Measurements from ENCODE around the gene PLEKHG1.

Gene PLEKHG1

DNA sequence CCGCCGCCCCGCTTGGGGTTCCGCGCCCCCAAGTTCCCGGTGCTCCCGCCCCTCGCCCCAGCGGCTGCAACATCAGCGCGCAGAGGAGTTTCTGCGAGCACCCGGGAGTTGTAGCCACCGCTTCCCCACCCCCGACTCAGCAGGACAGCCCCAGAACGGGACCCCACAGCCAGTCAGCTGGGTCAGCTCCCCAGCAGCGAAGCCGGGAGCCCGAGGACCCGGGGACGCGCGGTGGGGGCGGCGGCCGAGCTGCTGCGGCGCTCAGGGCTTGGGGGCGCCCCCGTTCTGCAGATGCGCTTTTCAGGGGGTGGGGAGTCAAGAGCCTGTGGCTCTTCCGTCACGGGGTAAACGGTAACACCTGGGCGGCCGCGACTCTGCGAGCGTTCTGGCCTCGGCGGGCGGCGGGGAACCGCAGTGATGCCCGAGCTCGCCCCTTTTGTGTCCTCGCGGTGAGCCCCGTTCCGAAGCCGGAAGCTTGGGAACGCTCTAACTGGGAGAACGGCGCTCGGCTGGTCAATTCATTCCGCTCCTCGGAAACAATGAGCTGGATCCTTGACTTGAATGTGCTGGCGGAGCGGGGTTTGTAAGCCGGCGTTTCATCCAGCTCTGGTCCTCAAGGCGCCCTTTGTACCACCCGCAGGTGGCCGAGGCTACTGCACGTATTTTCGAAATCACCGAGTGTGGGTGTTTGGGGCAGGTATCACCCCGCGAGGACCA is 774 bp downstream of the PLEKHG1 start:
- ChIA-PET POLR2A (interaction anchor here (0.6 to 1.3 kb wide), 8 partner anchors 9 to 641 kb away, joined by 3 to 10 read pairs (median 3); no protein-coding TSS in a partner anchor), CTCF (interaction anchor here (0.6 to 1.4 kb wide), 12 partner anchors 8 to 1024 kb away, joined by 3 to 8 read pairs (median 4); no protein-coding TSS in a partner anchor)
- TF ChIP-seq FOXA1 (IDR thresholded peaks at IDR 0.05) (no peak), HDGF (IDR thresholded peaks at IDR 0.05; ENCODE audit: borderline replicate concordance) (no peak), FOXM1 (IDR thresholded peaks at IDR 0.05; ENCODE audit: borderline replicate concordance) (no peak), SUZ12 (IDR thresholded peaks at IDR 0.05) (no peak), ZNF384 (IDR thresholded peaks at IDR 0.05) (no peak), CTBP1 (IDR thresholded peaks at IDR 0.05; ENCODE audit: borderline replicate concordance) (no peak), L3MBTL2 (conservative IDR thresholded peaks at IDR 0.05) (no peak), TARDBP (IDR thresholded peaks at IDR 0.05) (no peak), BHLHE40 (IDR thresholded peaks at IDR 0.05; ENCODE audit: borderline replicate concordance) (no peak), LEF1 (IDR thresholded peaks at IDR 0.05; ENCODE audit: borderline replicate concordance) (no peak), NFRKB (IDR thresholded peaks at IDR 0.05) (no peak), SP1 (IDR thresholded peaks at IDR 0.05) (no peak), ELF4 (IDR thresholded peaks at IDR 0.05) (no peak), FOXK2 (IDR thresholded peaks at IDR 0.05) (no peak), ARNT (IDR thresholded peaks at IDR 0.05) (no peak)
- TF ChIP-seq, protein P1, sequence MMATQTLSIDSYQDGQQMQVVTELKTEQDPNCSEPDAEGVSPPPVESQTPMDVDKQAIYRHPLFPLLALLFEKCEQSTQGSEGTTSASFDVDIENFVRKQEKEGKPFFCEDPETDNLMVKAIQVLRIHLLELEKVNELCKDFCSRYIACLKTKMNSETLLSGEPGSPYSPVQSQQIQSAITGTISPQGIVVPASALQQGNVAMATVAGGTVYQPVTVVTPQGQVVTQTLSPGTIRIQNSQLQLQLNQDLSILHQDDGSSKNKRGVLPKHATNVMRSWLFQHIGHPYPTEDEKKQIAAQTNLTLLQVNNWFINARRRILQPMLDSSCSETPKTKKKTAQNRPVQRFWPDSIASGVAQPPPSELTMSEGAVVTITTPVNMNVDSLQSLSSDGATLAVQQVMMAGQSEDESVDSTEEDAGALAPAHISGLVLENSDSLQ (IDR thresholded peaks at IDR 0.05): no peak
- DNase-seq (ENCODE audit: extremely low spot score): peak; percentile 90

DNA sequence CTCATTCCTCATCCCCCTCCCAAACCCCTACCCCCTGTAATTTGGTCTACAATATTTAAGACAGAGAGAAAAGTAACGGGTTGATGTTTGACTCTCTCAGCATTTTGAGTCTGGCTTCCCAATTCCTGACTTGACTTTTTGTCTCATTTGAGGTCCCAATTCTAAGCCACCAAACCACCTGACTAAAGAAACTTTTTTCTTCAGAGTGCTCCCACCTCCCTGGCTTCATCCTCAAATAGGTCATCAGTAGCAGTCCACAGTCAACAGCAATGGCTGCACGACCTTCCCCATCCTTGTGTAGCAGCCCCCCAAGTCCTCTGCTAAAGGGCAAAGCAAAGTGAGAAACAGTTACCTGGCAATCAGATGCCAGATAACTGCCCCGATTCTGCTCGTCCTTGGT is 1.8 kb downstream of the PLEKHG1 start:
- CTCF ChIA-PET: interaction anchor here (0.8 to 1.2 kb wide), 2 partner anchors 94 to 207 kb away, joined by 3 to 4 read pairs; no protein-coding TSS in a partner anchor
- TF ChIP-seq, protein P1 (IDR thresholded peaks at IDR 0.05): no peak
- TF ChIP-seq ZNF384 (IDR thresholded peaks at IDR 0.05): no peak
- TF ChIP-seq LEF1 (IDR thresholded peaks at IDR 0.05; ENCODE audit: borderline replicate concordance): no peak
- TF ChIP-seq FOXA1 (IDR thresholded peaks at IDR 0.05): no peak
- TF ChIP-seq FOXM1 (IDR thresholded peaks at IDR 0.05; ENCODE audit: borderline replicate concordance): no peak
- no peak for TF ChIP-seq HDGF (IDR thresholded peaks at IDR 0.05; ENCODE audit: borderline replicate concordance)
- no peak for TF ChIP-seq ELF4 (IDR thresholded peaks at IDR 0.05)
- TF ChIP-seq CTBP1 (IDR thresholded peaks at IDR 0.05; ENCODE audit: borderline replicate concordance): no peak
- TF ChIP-seq FOXK2 (IDR thresholded peaks at IDR 0.05): no peak
- TF ChIP-seq TARDBP (IDR thresholded peaks at IDR 0.05): no peak
- TF ChIP-seq SUZ12 (IDR thresholded peaks at IDR 0.05): no peak
- TF ChIP-seq L3MBTL2 (conservative IDR thresholded peaks at IDR 0.05): no peak
- TF ChIP-seq ARNT (IDR thresholded peaks at IDR 0.05): no peak
- no peak for DNase-seq (ENCODE audit: extremely low spot score)
- POLR2A ChIA-PET: interaction anchor here (1.1 kb wide), 1 partner anchor 52 kb away, joined by 3 read pairs; no protein-coding TSS in a partner anchor

DNA sequence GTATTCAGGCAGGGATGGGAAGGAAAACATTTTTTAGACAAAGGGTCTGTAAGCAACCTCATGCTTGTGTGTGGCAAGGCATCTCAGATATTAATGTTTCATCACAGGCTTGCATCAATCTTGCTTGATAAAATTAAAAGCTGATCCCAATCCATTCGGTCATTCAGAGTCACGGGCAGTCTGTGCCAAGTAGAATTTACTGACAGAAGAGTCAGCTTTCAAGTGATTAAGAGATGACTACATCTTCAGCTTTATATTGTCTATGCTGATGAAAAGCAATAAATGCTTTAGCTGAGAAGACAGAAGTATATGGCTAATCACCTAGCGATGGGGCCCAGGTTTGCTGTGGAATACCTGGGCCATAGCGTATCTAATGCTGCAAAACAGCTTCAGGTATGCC is 3.5 kb downstream of the PLEKHG1 start:
- TF ChIP-seq L3MBTL2 (conservative IDR thresholded peaks at IDR 0.05) (no peak), FOXK2 (IDR thresholded peaks at IDR 0.05) (no peak), ZNF384 (IDR thresholded peaks at IDR 0.05) (no peak), NFRKB (IDR thresholded peaks at IDR 0.05) (no peak), ARNT (IDR thresholded peaks at IDR 0.05) (no peak), CTBP1 (IDR thresholded peaks at IDR 0.05; ENCODE audit: borderline replicate concordance) (no peak), SUZ12 (IDR thresholded peaks at IDR 0.05) (no peak), LEF1 (IDR thresholded peaks at IDR 0.05; ENCODE audit: borderline replicate concordance) (no peak), TARDBP (IDR thresholded peaks at IDR 0.05) (no peak), HDGF (IDR thresholded peaks at IDR 0.05; ENCODE audit: borderline replicate concordance) (no peak), FOXA1 (IDR thresholded peaks at IDR 0.05) (no peak), BHLHE40 (IDR thresholded peaks at IDR 0.05; ENCODE audit: borderline replicate concordance) (no peak), FOXM1 (IDR thresholded peaks at IDR 0.05; ENCODE audit: borderline replicate concordance) (no peak), ELF4 (IDR thresholded peaks at IDR 0.05) (no peak)
- TF ChIP-seq, protein P1 (IDR thresholded peaks at IDR 0.05): no peak
- DNase-seq (ENCODE audit: extremely low spot score): no peak
- ChIA-PET POLR2A (no interaction called here), CTCF (interaction anchor here (0.6 to 1.3 kb wide), 2 partner anchors 160 to 185 kb away, joined by 5 to 6 read pairs; no protein-coding TSS in a partner anchor)

DNA sequence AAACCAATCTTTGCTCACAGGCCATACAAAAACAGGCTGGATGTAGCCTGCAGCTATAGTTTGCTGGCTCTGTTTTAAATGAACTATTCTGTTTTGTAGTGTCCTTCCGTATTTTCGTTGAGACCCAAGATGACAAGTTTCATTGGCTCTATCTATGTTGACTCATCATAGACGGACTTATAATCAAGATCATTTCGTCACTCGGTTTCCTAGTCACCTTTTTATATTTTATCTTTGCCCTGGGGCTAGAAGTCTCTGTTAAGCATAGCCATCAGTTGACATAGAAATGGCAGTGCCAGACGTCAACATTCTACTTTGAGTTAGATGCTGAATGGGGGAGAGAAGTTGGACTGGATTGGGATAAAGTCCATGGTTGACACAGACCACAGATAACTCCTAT is 4.8 kb downstream of the PLEKHG1 start:
- CTCF ChIA-PET: interaction anchor here (1.3 kb wide), 1 partner anchor 186 kb away, joined by 6 read pairs; no protein-coding TSS in a partner anchor
- DNase-seq (ENCODE audit: extremely low spot score): no peak
- POLR2A ChIA-PET: no interaction called here
- no peak for TF ChIP-seq ELF4 (IDR thresholded peaks at IDR 0.05)
- TF ChIP-seq SP1 (IDR thresholded peaks at IDR 0.05): no peak
- TF ChIP-seq ZNF384 (IDR thresholded peaks at IDR 0.05): no peak
- no peak for TF ChIP-seq FOXM1 (IDR thresholded peaks at IDR 0.05; ENCODE audit: borderline replicate concordance)
- TF ChIP-seq SUZ12 (IDR thresholded peaks at IDR 0.05): no peak
- TF ChIP-seq FOXA1 (IDR thresholded peaks at IDR 0.05): no peak
- no peak for TF ChIP-seq FOXK2 (IDR thresholded peaks at IDR 0.05)
- TF ChIP-seq BHLHE40 (IDR thresholded peaks at IDR 0.05; ENCODE audit: borderline replicate concordance): no peak
- TF ChIP-seq CTBP1 (IDR thresholded peaks at IDR 0.05; ENCODE audit: borderline replicate concordance): no peak

DNA sequence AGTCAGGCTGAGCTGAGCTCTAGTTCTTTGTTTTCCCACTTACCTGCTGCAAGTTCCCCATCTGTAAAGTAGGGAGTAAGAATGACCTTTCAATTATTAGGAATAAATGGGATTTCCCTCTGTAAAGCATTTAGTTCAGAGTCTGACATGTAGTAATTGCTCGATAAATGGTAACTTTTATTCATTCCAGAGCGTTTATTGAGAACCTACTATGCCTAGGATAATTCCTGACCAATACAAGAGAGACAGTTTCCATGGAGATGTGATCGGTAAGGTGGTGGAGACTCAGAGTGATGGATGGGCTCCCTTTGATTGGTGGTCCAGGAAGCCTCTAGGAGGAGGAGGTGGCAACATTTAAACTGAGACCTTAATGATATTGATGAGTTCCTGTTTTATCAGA is 5.6 kb downstream of the PLEKHG1 start:
- no peak for TF ChIP-seq FOXK2 (IDR thresholded peaks at IDR 0.05)
- no peak for TF ChIP-seq FOXA1 (IDR thresholded peaks at IDR 0.05)
- TF ChIP-seq NFRKB (IDR thresholded peaks at IDR 0.05): no peak
- no peak for TF ChIP-seq BHLHE40 (IDR thresholded peaks at IDR 0.05; ENCODE audit: borderline replicate concordance)
- TF ChIP-seq, protein P1 (IDR thresholded peaks at IDR 0.05): no peak
- no peak for TF ChIP-seq SUZ12 (IDR thresholded peaks at IDR 0.05)
- no peak for TF ChIP-seq FOXM1 (IDR thresholded peaks at IDR 0.05; ENCODE audit: borderline replicate concordance)
- TF ChIP-seq CTBP1 (IDR thresholded peaks at IDR 0.05; ENCODE audit: borderline replicate concordance): no peak
- TF ChIP-seq SP1 (IDR thresholded peaks at IDR 0.05): no peak
- TF ChIP-seq ELF4 (IDR thresholded peaks at IDR 0.05): no peak
- no peak for TF ChIP-seq L3MBTL2 (conservative IDR thresholded peaks at IDR 0.05)
- no peak for TF ChIP-seq ZNF384 (IDR thresholded peaks at IDR 0.05)
- no peak for TF ChIP-seq TARDBP (IDR thresholded peaks at IDR 0.05)
- TF ChIP-seq ARNT (IDR thresholded peaks at IDR 0.05): no peak
- no peak for TF ChIP-seq LEF1 (IDR thresholded peaks at IDR 0.05; ENCODE audit: borderline replicate concordance)
- no peak for TF ChIP-seq HDGF (IDR thresholded peaks at IDR 0.05; ENCODE audit: borderline replicate concordance)
- POLR2A ChIA-PET: no interaction called here
- DNase-seq (ENCODE audit: extremely low spot score): no peak
- CTCF ChIA-PET: no interaction called here

Measured in HEK293T (cell line).